NCI-H1417 treated with DMSO at 0.1 percent for 48 hours (cell line): ENCODE results near the gene SLC44A3.

Experiments
- DNase-seq: peaks from one replicate; lab custom pipeline; 2025; lab: John Stamatoyannopoulos, UW

SLC44A3 gene

GRCh38 chr1:94873520-94874351, 53.6 kb downstream of the SLC44A3 start:
- DNase-seq: no peak

- no peak for DNase-seq
These were observed 54.3 kb downstream of the SLC44A3 start for GRCh38 chr1:94874423-94874822.

- no peak for DNase-seq
These were observed 55.6 kb downstream of the SLC44A3 start for GRCh38 chr1:94875794-94876193.

- no peak for DNase-seq
These were observed 56.2 kb downstream of the SLC44A3 start for GRCh38 chr1:94876362-94876761.

DNA sequence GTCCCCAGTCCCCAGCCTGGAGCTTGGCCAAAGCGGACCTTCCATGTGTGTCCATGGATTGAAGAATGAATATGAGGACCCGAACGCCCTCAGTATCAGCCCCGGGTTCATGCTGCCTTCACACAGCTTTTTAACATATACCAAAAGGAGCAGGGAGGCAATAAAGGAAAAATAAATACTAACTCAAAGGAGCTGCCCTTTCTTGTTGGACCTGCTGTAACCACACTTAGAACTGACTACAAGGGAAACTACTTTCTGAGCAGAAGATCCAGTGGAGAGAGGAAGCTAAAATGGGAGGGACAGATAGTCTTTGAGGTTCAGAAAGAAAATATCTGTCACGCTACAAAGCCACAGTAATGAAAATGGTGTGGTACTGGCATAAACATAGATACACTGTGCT, 58.2 kb downstream of the SLC44A3 start:
- DNase-seq: no peak

DNA sequence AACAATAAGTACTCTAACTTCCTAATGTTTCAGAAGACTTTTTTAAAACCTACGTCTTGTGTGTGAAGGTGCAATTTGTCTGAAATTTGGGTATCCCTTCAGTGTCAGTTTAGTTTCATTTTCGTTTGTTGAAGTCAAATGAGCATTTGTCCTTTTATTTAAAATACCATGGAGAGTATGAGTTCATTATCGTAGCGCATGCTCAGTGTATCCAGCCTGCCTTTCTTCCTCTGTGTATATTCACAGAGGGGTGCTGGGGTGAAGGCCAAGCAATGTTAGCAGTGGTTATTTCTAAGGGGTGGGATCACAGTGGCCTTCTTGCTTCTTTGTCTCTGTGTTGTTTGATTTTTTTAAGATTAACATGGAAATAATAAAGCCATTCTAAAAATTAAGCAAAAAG, 63.5 kb downstream of the SLC44A3 start:
- DNase-seq: no peak

GRCh38 chr1:94884106-94884505, 63.9 kb downstream of the SLC44A3 start:
- DNase-seq: no peak

DNA sequence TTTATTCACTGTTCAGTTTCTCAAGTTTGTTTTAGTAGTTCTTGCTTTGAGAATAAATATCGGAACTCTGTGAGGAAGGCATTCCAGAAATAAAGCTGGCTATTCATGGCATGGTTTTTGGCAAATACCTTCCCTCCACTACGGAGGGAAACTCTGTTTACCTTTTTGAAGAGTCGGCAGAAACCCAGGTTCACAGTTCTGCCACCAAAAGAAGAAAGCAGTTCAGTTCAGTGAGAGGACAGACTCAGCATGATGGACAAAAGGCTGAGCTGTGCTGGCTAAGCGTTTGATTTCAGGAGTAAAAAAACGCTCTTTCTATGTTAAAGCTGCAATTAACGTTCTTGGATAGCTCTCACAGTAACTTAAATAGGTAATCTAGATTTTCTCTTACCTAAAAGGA, 64.3 kb downstream of the SLC44A3 start:
- DNase-seq: no peak

DNA sequence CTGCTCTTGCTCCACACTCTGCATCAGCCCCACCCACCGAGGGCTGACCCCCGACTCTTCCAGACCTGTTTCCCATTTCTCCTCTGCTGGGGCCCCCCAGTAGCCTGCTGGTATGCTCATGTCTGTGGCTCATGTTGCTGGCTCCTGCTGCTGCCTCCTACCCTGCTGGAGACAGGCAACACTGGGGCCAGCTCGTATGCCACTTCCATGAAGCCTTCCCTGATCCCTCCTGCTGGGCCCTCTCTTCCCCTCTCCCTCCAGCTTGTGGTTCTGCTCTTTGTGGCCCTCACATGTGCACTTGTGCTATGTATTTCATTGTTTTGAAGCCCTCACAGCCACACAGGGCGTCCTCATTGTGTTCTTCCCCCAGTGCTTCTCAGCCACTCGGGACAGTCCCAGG, 66.2 kb downstream of the SLC44A3 start:
- DNase-seq: no peak

DNA sequence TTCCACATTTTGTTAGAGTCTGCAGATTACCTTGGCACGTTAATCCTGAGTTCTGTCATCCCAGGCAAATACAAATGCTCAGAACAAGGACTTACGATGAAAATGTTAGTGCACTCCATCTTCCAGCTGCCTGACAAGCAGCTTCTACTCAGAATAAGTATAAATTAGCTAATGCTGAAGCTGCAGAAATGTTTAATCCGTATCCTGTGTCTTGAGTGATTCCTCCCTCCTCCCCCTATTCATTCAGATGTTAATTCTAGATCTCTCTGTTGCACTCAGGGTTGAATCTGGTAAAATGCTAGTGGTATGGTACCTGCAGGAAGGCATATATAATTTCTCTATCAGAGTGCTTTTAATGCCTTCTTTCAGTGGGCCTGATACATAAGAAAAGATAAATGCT, 66.9 kb downstream of the SLC44A3 start:
- DNase-seq: no peak

GRCh38 chr1:94887603-94888171, 67.5 kb downstream of the SLC44A3 start:
- DNase-seq: no peak

DNA sequence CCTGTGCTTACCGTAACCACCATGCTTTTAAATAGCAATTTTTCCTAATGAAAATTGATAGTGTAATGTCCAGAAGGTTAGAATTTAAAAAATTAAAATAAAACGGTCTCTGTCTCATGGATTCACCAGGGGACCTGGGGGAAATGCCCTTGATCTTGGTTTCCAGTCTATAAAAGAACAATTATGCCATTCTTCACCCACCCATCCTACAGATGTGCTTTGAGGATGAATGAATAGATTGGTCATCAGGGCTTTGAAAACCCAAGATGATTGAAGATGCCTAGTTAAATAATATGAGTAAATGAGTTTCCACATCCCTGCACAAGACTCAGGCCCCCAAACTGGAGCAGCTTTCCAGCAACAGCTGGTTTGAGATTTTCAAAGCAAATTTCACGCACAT, 68.0 kb downstream of the SLC44A3 start:
- no peak for DNase-seq

DNA sequence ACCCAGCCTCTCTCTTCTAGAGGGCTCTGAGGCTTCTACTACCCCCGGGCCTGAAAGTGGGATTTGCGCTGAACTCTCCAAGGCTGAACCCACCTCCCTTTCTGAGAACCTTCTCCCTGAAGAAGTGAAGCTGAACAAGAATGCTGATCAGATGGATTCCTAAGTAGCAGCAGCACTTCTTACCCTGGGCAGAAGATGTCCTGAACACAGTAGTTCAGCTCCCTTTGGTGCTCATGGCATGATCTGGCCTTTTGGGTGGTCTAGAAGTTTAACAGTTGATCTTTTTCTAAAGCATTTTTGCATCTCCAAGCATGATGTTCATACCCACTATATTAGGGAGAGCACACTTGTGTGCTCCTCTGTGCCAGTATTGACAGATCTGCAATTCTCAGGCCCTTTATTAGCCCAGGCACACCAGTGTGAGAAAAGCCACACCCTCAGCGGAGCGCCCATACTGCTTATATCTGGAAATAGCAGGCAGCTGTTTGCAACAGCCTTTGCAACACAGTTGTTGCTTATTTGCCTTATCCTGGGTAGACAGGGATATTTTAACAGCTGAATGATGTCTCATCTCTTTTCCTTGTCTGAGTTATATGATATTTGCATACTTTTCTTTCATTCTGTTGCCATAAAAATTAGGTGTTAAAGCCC, 72.6 kb downstream of the SLC44A3 start:
- DNase-seq: no peak

- no peak for DNase-seq
These were observed 74.5 kb downstream of the SLC44A3 start for GRCh38 chr1:94894630-94895029.

- no peak for DNase-seq
These were observed 75.4 kb downstream of the SLC44A3 start for GRCh38 chr1:94895518-94895917.

DNA sequence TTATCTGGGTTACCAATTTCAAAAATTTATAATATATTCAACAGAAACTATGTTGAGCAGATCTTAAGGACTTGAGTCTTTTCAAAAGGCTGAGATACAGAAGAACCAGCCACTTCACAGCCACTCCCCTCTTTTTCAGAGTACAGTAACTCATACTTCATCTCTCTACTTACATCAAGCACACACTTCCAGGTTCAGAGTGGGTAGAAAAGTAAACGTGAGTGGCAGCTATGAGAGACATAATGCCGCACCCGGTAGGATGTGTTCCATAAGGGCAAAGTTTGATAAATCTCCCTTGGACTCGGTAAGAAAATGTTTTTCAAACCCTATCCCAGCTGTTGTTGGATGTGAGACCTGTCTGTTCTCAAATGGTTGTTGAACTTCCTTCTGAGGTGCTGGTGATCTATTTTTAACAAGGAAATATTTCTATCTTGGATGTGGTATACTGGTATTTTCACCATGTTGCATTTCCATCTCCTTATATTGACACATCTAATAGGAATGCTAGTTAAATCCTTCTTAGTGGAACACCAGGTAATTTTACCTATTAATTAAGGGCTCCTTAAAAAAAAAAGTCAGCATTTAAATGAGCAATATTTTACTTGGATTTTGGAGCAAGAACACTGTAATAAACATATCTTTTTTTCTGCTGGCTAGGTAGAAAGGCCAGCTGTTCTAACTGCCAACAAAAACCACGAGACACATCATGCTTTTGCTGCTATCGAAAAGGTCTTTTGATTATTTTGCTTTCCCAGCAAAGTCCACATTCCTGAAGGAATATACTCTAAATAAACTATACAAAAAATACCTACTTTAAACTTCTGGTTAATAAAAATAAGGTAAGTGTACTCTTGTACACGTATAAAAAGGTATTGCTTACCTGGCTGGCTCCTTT, 78.6 kb downstream of the SLC44A3 start:
- DNase-seq: no peak

DNA sequence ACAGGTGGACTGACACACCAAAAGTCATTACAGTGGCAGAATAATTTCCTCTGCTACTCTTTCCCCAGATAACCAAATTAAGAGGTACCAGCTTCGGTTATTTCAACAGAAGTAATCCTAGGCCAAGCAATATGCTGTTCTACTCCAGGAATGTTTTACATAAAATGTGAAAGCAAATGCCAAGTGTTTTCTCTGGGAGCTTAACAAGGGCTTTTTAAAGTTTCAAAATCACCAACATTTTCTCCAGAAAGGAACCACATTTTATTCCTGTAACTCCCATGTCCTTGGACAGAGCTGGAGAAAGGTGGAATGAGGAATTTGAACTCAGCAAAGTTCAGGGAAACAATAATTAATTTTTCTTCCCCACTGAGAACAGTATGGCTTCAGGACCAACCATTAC, 79.6 kb downstream of the SLC44A3 start:
- DNase-seq: no peak

DNA sequence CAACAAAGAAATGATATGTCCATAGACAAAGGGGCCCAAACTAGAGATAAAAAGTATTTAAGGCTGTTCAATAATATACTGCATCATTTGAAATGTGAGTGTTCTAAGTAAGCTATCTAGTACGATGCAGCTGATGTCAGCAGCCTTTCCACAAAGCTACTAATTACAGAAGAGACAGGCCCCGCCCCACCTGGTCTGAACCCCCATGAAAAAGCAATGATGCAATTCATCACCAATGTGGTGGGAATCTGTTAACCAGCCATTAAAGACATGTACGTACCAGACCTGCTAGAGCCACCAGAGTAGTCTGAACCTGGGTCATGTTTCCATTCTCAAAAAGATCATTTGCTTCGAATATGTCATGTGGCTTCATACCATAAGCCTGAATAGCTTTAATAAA, 81.7 kb downstream of the SLC44A3 start:
- DNase-seq: no peak

- DNase-seq: no peak
These were observed 83.3 kb downstream of the SLC44A3 start for GRCh38 chr1:94903280-94904009.

DNA sequence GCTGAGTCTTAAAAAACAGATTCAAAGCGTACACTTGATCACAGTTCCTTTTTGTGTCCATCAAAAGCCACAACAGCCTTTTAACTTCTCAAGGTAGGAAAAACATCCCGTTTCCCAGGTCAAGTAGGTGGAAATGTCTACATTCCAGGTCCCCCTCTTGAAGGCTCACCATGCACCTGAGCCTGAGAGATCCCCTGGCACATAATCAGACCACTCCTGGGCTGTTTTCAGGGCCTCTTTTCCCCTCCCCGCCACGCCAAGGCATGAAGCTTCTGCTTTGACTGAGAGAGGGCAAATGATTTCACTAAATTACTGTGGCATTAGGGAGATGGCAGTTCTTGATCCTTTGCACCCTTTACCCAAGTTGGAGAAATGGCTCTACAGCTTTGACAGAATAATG, 85.0 kb downstream of the SLC44A3 start:
- DNase-seq: no peak

DNA sequence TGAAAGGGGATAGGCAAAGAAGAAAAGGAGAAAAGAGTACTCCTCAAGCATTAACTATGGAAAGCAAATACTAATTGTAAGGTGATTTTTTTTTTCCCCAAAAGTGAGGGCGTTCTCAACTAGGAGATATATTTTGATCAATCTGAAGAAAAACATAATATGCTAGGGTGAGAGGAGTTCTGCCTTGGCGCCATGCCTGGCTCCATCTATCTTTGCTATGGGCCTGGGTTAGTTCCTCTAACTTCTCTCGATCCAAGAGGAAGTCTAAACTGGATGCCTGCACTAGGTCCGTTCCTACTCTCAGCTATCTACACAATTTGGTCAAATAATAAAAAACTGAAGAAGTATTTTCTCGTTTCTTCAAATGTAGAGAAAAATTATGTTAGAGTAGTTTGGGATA, 86.2 kb downstream of the SLC44A3 start:
- DNase-seq: no peak

- no peak for DNase-seq
These were observed 87.0 kb downstream of the SLC44A3 start for GRCh38 chr1:94907136-94907535.
